Measurements from ENCODE around the gene EIF3K. TPM values are rescaled to one million over a fixed set of nuclear protein-coding genes. Genes with fewer than 3 reads are reported as not detected.

The EIF3K gene
- total RNA-seq, 1 experiment from 2014 or later: 375 TPM

GRCh38 chr19:38648769-38649304, 29.8 kb downstream of the EIF3K start:
- TF ChIP-seq, protein P1, sequence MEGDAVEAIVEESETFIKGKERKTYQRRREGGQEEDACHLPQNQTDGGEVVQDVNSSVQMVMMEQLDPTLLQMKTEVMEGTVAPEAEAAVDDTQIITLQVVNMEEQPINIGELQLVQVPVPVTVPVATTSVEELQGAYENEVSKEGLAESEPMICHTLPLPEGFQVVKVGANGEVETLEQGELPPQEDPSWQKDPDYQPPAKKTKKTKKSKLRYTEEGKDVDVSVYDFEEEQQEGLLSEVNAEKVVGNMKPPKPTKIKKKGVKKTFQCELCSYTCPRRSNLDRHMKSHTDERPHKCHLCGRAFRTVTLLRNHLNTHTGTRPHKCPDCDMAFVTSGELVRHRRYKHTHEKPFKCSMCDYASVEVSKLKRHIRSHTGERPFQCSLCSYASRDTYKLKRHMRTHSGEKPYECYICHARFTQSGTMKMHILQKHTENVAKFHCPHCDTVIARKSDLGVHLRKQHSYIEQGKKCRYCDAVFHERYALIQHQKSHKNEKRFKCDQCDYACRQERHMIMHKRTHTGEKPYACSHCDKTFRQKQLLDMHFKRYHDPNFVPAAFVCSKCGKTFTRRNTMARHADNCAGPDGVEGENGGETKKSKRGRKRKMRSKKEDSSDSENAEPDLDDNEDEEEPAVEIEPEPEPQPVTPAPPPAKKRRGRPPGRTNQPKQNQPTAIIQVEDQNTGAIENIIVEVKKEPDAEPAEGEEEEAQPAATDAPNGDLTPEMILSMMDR (IDR thresholded peaks at IDR 0.05; ENCODE audit: unreplicated experiment): no peak
- Mint-ChIP-seq H3K27me3 (ENCODE audit: insufficient read depth, unreplicated experiment) (no peaks in the 10 kb centered on the region), H3K27ac (ENCODE audit: low read depth, unreplicated experiment) (peak overlapping the region; percentile 86), H3K4me3 (ENCODE audit: unreplicated experiment) (peak overlapping the region; percentile 84), H3K36me3 (ENCODE audit: insufficient read depth, unreplicated experiment) (peaks cover 22% of the 10 kb centered on the region), H3K4me1 (ENCODE audit: insufficient read depth, unreplicated experiment) (peaks cover 27% of the 10 kb centered on the region), H3K9me3 (ENCODE audit: unreplicated experiment) (no peaks in the 10 kb centered on the region)
- BruUV-seq (replicated peaks): no TSS peak
- intact Hi-C loops (cut with micrococcal nuclease): loop anchor here (2.0 kb wide), 1 partner anchor 70 kb away; no protein-coding TSS in a partner anchor
- CTCF ChIA-PET: interaction anchor here (0.5 to 1.5 kb wide), 5 partner anchors 20 to 169 kb away, joined by 3 to 11 read pairs (median 3); no protein-coding TSS in a partner anchor
- POLR2A ChIA-PET: interaction anchor here (0.7 to 19.4 kb wide), 23 partner anchors 11 to 787 kb away, joined by 3 to 521 read pairs (median 12); partner anchors contain the start of genes CAPN12, ECH1, EIF3K and MAP4K1
- DNase-seq (ENCODE audit: unreplicated experiment): peak; percentile 25

- ChIA-PET POLR2A (interaction anchor here (0.6 to 19.4 kb wide), 25 partner anchors 10 to 384 kb away, joined by 3 to 521 read pairs (median 10); partner anchors contain the start of genes CAPN12, ECH1, EIF3K and MAP4K1), CTCF (interaction anchor here (0.5 to 1.3 kb wide), 10 partner anchors 14 to 137 kb away, joined by 3 to 4 read pairs (median 3); no protein-coding TSS in a partner anchor)
- peaks cover 18% of the 10 kb centered on the region for H3K36me3 Mint-ChIP-seq (ENCODE audit: insufficient read depth, unreplicated experiment)
- TF ChIP-seq, protein P1 (IDR thresholded peaks at IDR 0.05; ENCODE audit: unreplicated experiment): no peak
- intact Hi-C loops (cut with micrococcal nuclease): loop anchor here (1.0 to 5.0 kb wide), 5 partner anchors 9 to 203 kb away; partner anchors contain the start of gene ECH1
- peak overlapping the region; percentile 86 for H3K27ac Mint-ChIP-seq (ENCODE audit: low read depth, unreplicated experiment)
- peak overlapping the region; percentile 84 for H3K4me3 Mint-ChIP-seq (ENCODE audit: unreplicated experiment)
- DNase-seq (ENCODE audit: unreplicated experiment): peak; percentile 96
- H3K9me3 Mint-ChIP-seq (ENCODE audit: unreplicated experiment): no peaks in the 10 kb centered on the region
- no peaks in the 10 kb centered on the region for H3K27me3 Mint-ChIP-seq (ENCODE audit: insufficient read depth, unreplicated experiment)
- TSS peak; percentile 64 for BruUV-seq (replicated peaks)
- peaks cover 27% of the 10 kb centered on the region for H3K4me1 Mint-ChIP-seq (ENCODE audit: insufficient read depth, unreplicated experiment)
Observed at GRCh38 chr19:38649305-38650171, 30.6 kb downstream of the EIF3K start.

GRCh38 chr19:38650172-38650775, 31.3 kb downstream of the EIF3K start:
- CTCF ChIA-PET: interaction anchor here (0.6 to 1.3 kb wide), 8 partner anchors 14 to 186 kb away, joined by 3 to 4 read pairs (median 3); no protein-coding TSS in a partner anchor
- Mint-ChIP-seq H3K27ac (ENCODE audit: low read depth, unreplicated experiment) (peak overlapping the region; percentile 86), H3K4me3 (ENCODE audit: unreplicated experiment) (peak overlapping the region; percentile 84), H3K27me3 (ENCODE audit: insufficient read depth, unreplicated experiment) (no peaks in the 10 kb centered on the region), H3K9me3 (ENCODE audit: unreplicated experiment) (no peaks in the 10 kb centered on the region), H3K4me1 (ENCODE audit: insufficient read depth, unreplicated experiment) (peaks cover 28% of the 10 kb centered on the region), H3K36me3 (ENCODE audit: insufficient read depth, unreplicated experiment) (peaks cover 18% of the 10 kb centered on the region)
- TF ChIP-seq, protein P1 (IDR thresholded peaks at IDR 0.05; ENCODE audit: unreplicated experiment): no peak
- POLR2A ChIA-PET: interaction anchor here (0.6 to 19.4 kb wide), 23 partner anchors 9 to 385 kb away, joined by 3 to 521 read pairs (median 10); partner anchors contain the start of genes ECH1, EIF3K, MAP4K1 and MRPS12
- BruUV-seq (replicated peaks): TSS peak; percentile 32
- intact Hi-C loops (cut with micrococcal nuclease): loop anchor here (1.0 to 5.0 kb wide), 4 partner anchors 8 to 202 kb away; partner anchors contain the start of gene ECH1
- no peak for DNase-seq (ENCODE audit: unreplicated experiment)

Data from MCF 10A (cell line).